AG08395 (cell line): ENCODE measurements around the gene EIF5.
A peak's percentile ranks its signal among the peaks of the same experiment; 100 is the strongest.

Experiments used
- DNase-seq: peaks from one replicate; pipeline ENCODE4 v3.0.0; 2012; ENCODE audit warnings: mixed read lengths, low spot score

Gene EIF5

DNA sequence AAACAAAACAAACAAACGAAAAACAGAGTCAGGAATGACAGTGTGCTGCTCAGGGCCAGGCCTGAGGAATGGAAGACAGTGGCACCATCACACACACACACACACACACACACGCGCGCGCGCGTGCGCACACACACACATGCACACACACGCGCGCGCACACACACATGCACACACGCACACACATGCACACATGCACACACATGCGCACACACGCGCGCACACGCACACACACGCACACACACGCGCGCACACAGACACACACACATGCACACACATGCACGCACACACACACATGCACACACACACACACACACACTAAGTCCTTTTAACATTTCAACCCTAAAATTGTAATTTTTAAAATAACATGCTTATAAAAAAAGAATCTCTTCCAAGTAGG lies 38.0 kb downstream of the EIF5 start:
- DNase-seq: no peak

DNA sequence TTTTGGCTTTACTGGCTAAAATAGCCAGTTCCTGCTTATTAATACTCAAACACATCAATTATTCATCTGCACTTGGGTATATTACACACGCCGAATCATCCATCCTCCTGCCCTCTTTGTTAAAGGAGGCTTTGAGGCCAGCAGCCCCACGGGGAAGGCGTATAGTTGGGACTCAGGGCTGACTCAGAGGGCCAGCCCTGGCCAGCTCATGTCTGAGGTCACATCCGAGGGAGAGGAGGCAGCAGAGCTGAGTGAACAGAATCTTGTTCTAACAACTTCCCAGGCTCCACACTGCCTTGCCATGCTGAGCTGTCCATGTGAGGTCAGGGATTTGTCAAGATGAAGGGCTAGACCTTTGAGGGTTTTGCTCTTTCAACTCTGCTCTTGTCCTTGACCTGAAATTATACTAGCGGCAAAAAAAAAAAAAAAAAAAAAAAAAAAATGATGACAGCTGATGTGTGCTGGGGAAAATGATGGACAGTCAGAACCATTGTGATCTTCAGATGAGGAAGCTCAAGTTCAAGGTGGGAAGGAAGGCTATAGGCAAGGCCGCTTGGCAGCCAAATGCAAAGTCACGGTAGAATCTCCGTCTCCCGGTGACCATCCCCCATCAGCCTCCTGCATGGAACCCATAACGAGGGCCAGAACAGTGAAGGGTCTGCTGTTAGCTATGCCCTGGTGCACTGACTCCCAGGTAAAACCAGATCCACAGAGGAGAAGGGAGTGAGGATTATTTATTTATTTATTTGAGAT lies 38.7 kb downstream of the EIF5 start:
- peak; percentile 94 for DNase-seq

DNA sequence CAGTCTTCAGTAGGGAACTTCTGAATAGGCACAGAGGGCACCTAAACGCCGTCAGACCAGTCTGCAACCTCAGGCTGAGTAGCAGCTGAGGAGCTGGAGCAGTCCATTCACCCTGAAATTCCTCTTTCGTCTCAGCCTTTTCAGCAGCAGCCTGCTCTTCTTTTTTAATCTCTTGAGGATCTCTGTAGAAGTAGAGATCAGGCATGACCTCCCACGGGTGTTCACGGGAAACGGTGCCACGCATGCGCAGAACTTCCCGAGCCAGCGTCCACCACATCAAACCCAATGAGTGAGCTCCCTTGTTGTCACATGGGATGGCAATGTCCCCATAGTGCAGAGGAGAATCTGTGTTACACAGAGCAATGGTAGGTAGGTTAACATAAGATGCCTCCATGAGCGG lies 40.1 kb downstream of the EIF5 start:
- DNase-seq: no peak

DNA sequence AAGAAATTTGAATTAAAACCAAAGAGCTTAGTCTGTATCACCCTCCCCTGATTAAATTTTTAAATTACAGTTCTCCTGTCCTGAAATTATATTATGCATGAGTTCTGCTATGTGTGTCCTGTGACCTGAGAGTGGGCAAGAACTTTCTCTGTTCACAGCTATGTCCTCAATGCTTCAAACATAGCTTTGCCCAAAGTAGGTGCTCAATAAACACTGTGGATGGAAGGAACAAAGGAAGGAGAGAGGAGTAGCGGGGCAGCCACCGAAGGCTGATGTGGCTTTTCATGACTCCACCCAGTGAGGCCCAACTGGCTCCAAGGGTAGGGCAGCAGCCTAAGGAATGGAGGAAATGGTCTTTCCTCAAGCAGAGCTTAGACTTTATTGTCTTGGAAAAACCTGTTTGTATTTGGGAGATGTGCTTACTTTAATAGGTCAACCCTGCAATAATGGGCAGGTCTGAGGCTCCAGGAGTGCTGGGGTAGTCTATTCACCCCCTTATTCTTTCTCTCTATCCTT lies 43.5 kb downstream of the EIF5 start:
- no peak for DNase-seq

DNA sequence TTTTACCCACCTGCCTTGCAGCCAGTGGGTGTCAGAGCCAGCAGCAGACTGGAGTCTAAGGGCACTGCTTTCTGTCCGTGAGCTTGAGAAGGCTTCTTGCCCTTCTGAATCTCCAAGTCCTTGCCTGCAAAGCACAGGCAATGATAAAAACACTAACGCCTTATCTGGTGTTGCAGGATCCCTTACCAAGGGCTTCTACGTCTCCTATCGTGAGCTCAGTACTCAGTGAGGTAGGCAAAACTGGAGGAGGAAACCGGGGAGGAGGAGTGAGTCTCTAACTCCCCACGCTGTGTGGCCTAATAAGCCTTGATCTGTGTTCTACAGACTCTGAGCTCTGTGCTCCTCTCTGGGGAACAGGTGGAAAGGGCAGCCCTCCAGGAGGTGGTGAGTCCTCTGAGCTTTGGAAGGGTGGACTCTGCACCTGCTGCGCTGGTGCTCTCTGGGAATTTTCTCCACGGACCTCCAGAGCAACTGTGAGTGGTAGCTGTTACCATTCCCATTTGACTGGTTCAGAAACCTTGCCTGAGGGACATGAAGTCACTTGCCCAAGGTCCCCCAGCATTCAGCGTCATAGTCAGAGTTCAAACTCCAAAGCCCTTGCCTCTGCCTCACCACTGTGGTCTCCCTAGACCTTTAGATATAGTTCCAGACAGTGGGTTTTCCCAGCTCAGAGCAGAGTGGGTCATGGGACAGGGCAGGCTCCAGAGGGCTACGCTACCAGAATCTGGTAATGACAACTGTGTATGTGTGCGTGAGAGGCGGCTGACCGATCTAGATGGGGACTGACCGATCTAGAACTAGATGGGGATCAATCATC lies 44.2 kb downstream of the EIF5 start:
- no peak for DNase-seq

DNA sequence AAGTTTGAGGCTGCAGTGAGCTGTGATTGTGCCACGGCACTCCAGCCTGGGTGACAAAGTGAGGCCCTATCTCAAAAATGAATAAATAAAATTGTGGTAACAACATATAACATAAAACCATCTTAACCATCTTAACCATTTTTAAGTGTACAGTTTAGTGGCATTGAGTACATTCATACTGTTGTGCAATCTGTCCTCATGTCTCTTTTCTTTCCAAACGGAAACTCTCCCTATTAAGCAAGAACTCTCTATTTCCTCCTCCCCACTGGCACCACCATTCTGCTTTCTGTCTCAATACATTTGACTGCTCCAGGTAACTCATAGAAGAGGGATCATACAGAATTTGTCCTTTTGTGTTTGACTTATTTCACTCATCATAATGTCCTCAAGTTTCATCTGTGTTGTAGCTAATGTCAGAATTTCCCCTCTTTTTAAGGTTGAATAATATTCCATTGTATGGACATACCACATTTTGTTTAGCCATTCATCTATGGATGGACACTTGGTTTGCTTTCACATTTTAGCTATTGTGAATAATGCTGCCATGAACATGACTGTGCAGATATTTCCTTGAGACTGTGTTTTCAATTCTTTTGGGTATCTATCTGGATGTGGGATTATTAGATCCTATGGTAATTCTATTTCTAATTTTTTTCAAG lies 46.8 kb downstream of the EIF5 start:
- no peak for DNase-seq

DNA sequence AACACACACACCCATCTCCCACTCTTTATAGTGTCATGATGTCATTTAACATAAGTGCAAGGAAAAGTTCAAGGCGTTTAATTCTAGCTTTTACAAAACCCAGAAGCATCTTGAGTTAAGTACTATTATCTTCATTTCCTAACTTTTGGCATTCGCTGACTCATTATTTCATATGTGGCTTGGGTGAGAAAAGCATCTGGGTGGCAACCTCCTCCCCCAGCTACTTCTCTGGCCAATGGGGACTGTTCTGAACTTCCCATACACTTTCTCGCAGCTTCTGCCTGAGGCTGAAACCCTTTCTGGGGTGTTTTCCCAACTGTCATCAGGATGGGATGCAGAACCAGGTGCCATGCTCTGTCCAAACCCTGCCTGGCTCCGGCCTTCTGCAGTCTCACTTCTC lies 48.3 kb downstream of the EIF5 start:
- DNase-seq: peak; percentile 63

DNA sequence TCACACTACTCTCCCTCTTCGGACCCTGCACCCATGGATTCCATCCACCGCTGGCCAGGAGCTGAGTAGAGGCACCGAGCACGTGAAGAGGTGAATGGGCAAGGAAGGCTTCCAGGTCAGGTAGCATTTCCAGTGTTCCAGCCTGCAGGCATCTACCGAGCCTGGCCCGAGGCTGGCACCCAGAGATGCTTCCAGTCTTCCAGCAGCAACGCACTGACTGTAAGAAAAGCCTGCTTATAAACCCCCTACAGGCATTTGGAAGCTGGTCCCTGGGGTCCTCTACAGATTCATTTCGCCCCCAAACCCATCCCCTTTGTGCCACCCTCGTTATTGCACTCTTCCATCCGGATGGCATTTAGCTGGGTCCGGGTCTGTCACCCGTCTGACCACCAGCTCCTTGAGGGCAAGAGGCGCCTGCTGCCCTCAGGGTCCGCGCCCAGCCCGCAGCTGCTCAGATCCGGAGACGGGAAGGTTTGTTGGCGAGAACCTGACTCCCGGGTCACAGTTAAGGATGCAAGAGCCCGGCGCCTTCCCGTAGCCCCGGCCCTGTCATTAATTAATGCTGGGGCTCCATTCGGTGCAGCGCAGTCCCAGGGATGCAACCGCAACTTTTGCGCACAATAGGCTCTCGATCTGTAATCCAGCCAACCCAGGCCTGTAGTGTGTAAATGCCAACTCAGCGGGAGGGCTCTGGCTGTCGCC lies 50.6 kb downstream of the EIF5 start:
- DNase-seq: no peak

DNA sequence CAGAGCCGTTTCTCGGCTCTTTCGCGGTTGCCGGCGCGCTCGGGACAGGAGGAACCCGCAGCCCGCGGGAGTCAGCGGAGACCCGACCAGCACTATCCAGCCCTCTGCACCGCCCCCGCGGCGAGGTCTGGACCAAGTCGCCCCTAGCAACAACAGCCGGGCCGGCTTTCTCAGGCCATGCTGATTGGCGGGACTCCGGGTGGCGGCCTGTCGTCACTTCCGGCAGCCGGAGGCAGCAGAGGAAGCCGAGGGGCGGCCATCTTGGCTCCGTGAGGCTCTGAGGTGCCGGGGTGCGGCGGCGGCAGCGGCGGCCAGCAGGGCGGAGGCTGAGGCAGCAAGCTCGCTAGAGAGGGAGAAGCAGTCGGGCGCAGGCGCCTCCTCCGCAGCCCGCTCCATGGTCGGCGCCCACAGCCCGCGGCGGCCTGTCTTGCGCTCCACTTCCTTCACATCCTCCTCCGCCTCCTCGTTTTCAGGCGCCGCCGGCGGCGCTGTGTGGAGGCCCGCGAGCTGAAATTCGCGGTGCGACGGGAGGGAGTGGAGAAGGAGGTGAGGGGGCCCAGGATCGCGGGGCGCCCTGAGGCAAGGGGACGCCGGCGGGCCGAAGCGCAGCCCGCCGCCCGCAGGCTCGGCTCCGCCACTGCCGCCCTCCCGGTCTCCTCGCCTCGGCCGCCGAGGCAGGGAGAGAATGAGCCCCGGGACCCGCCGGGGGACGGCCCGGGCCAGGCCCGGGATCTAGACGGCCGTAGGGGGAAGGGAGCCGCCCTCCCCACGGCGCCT lies 51.3 kb downstream of the EIF5 start, which contains the start of gene MARK3:
Gene MARK3, plus strand, starts transcription at position 264 of the 777 bp plus-strand sequence. CDS start 615 bp downstream, outside the sequence.
- DNase-seq: peak; percentile 97

DNA sequence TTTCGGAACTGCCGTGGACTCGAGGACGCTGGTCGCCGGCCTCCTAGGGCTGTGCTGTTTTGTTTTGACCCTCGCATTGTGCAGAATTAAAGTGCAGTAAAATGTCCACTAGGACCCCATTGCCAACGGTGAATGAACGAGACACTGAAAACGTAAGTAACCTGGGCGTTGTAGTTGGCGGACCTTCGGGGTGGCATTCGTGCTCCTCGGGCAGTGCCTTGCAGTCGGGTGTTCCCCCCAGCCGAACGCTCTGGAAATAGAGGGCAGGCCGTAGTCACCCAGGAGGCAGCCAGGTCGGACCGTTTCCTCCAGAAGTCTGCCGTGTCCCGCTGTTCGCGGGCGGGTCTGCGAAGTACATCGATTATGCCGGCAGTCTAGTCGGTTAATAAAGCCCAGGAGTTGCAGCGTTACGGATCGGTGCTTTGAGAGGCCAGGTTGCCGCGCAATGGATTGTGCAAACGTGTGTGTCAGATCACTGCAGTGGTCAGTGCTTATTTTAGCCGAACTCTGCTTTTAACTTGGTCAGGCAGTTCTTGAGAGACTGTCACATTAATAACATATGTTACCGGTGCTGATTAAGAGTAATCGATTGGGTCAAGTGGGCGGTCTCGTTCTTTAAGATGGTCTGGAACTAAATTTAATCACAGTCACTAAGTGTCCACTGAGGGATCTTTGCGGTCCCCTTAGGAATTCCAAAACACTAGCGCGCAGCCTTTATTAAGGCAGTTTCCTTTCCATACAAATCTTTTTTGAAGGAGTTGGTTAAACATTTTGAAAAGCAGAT lies 52.1 kb downstream of the EIF5 start:
- no peak for DNase-seq

DNA sequence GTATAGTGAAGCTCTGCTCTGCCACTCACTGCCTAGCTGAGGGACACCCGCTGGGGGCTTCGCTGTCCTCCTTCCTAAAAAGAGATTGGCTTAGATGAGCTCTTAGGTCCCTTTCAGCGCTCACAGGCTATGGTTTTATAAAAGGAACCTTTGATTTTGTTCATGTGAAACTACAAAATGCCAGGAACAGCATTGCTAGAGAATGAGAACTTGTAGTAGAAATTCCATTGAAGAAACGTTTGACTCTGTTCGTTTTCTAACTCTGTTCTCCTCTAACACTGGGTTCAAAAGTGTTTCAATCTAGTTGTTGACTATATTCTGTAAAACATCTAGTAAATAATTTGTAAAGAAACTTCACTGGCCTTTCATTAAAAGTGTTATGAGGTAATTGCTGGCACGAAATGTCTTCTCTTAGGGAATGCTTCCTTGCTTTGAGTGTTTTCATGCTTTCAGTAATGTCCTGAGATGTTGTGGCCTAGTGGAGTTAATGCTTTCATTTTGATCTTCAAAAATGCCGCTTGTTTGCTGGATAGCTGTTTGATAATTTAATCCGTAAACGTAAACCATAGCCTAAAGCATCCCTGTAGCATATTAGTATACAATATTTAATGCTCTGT lies 52.8 kb downstream of the EIF5 start:
- DNase-seq: peak; percentile 13

DNA sequence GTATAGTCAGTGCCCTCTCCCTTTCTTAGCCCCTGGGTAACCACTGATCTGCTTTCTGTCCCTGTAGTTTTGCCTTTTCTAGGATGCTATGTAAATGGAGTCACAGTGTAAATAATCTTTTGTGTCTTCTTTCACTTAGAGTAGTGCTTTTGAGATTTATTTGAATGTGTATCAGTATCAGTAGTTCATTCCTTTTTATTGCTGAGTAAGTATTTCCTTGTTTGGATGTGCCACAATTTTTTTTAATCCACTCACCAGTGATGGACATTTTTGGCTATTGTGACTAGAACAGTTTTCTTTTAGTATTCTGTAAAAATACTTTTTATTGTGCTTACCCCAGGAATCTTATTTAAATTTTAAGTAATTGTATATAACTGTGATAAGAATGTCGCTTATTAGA lies 54.6 kb downstream of the EIF5 start:
- no peak for DNase-seq

DNA sequence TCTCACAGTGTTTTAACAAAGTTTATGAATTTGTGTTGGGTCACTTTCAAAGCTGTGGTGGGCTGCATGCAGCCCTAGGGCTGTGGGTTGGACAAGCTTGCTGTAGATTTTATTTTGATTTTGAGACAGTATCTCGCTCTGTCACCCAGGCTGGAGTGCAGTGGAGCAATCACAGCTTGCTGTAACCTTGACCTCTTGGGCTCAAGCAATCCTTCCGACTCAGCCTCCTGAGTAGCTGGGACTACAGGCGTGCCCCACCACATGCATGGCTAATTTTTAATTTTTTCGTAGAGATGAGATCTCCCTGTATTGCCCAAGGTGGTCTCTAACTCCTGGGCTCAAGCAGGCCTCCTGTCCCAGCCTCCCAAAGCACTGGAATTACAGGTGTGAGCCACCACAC lies 56.6 kb downstream of the EIF5 start:
- DNase-seq: no peak

DNA sequence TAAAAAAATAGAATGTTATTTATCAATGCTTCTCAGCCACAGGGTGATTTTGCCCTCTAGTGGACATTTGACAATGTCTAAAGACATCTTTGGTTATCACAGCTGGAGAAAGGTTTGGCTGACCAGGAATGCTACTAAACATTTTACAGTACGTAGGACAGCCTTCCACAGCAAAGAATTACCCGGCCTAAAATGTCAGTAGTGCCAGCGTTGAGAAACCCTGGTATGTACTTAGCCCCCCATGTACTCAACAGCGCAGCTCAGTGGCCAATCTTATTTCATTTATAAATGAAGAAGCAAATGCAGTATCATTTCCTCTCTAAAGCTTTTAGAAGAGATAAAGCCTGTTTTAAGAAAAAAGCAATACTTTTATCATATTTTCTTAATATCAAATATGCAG lies 57.0 kb downstream of the EIF5 start:
- peak; percentile 60 for DNase-seq

DNA sequence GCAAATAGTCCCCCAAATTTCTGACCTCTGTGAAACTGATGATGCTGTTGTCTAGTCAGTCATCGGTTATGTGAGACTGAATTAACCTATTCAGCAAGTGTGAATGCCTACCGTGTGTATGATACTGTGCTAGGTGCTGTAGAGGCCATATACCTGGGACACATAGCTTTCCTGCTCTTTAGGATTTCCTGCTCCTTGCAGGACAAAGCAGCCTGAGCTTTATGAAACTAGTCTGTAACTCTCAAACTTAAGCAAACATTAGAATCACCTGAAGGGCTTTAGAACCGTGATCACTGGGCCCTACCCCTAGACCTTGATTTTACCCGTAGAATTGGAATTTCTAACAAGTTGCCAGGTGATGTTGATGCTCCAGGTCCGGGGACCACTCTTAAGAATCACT lies 58.1 kb downstream of the EIF5 start:
- DNase-seq: no peak

DNA sequence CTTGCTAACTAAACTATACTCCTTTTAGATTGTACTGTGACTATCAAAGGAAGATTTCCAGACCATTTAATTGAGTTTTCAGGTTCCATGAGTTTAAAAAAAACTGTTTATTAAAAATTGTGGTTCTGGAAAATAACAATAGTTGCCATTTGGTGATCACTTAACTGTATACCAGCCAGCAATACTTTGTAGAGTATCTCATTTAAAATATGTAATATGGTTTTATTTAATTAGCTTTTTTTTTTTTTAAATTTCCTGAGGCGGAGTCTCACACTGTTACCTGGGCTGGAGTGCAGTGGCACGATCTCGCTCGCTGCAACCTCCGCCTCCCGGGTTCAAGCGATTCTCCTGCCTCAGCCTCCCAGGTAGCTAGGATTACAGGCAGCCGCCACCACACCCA lies 58.5 kb downstream of the EIF5 start:
- no peak for DNase-seq

DNA sequence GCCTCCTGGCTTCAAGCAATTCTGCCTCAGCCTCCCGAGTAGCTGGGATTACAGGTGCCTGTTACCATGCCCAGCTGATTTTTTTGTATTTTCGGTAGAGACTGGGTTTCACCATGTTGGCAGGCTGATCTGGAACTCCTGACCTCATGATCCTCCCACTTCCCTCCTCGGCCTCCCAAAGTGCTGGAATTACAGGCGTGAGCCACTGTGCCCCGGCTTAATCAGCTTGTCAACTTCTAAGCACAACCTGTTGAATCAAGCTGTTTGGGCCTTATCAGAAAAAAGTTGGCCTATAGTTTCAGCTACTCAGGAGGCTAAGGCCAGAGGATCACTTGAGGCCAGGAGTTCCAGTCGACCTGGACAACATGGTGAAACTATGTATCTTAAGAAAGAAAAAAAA lies 59.0 kb downstream of the EIF5 start:
- no peak for DNase-seq

DNA sequence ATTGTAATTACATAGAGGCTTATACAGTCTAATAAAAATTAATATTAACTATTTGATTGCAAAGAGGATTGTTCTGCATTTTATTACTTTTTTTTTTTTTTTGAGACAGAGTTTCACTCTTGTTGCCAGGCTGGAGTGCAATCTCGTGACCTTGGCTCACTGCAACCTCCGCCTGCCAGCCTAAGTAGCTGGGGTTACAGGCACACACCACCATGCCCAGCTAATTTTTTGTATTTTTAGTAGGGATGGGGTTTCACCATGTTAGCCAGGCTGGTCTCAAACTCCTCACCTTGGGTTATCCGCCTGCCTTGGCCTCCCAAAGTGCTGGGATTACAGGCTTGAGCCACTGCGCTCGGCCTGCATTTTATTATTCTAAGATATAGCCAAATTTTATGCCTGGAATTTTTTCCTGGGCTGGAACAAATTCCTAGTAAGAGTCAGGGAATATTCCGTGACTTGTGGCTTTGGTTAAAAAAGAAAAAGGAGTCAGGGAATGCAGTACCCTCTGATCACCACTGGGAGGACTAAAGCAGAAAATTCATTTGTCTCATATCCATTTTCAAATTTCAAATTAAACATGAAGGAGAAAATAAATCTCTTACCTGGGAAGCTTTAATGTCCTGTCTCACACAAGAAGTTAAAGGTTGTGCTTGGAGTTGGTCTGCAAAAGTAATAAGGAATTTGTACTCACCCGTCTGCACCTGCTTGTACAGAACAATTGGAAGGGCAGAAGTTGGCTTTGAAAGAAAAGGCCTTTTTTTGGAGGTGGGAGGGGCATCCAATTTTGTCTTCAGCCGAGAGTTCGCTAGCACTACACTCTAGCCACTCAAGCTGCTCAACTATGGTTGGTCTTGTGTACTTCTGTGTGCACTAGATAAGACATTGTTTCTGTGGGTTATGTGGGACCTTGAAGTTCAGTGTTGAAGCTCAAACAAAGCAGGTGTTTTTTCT lies 59.9 kb downstream of the EIF5 start:
- peak; percentile 64 for DNase-seq
